SH-SY5Y (cell line): Measurements from ENCODE around the gene ROBO1.

Experiments
- GATA2 ChIP-seq: IDR thresholded peaks from 2 replicates; pipeline ENCODE4 v1.6.1; 2011; ENCODE audit warnings: mild to moderate bottlenecking, low read depth, low read length
- GATA3 ChIP-seq: IDR thresholded peaks from 2 replicates; pipeline ENCODE4 v1.6.1; 2011; ENCODE audit warnings: low read depth, mild to moderate bottlenecking, low read length, moderate library complexity

DNA sequence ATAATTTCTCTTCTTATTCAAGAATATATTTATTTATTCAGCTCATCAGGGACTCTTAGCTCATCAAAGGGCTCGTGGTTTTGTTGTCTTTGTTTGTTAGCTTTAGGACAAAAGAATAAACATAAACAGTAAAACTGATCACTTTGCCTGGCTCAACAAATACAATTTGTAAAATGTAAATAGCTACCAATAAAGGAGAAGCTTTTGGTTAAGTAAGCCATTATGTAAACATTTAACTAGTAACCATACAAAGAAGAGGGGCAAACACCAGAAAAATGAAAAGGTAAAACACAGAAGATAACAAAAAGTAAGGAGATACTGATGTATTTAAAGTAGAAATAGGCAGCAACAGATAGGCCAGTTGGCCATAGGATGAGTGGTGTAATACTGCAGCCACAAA, 761.7 kb downstream of the ROBO1 start:
- TF ChIP-seq GATA3 (no peak), GATA2 (no peak)
